Body of pancreas (tissue), 4 donors: ENCODE measurements around the gene DNAJC1.

Source experiments
- CTCF ChIP-seq, 7 experiments: fragments of 450-650 bp in 4 of 7; fragments of 200-600 bp in 3 of 7; sonication (generic) in 3 of 7; IDR thresholded peaks; one replicate each; pipeline ENCODE4 v1.5.1; 2016 to 2019; ENCODE audit warnings: antibody characterized with exemption in 7 of 7
- POLR2A ChIP-seq, 3 donors: fragments of 450-650 bp; IDR thresholded peaks; one replicate each; pipeline ENCODE4 v1.6.1; 2016; ENCODE audit warnings: antibody characterized with exemption in 3 of 3, mild to moderate bottlenecking in 2 of 3

- TF ChIP-seq POLR2A (IDR thresholded peaks at IDR 0.05) (no peak), CTCF (IDR thresholded peaks at IDR 0.05) (no peak)
Measured at GRCh38 chr10:21722209-21722608, 281.3 kb downstream of the DNAJC1 start.
